Common myeloid progenitor, CD34-positive (primary cell): Measurements from ENCODE around the gene SELENOT. TPM values are rescaled to one million over a fixed set of nuclear protein-coding genes. Genes with fewer than 3 reads are reported as not detected.

Experiments used
- CTCF ChIA-PET: fragments of 350-600 bp; sonication (Branson Sonifier 250); formaldehyde crosslinking; loops from one replicate; lab custom pipeline; 2021; ENCODE audit warnings: antibody characterized with exemption; lab: Charles Lee
- POLR2A ChIA-PET: fragments of 350-600 bp; sonication (Branson Sonifier 250); formaldehyde crosslinking; loops from one replicate; lab custom pipeline; 2021; ENCODE audit warnings: antibody characterized with exemption; lab: Charles Lee
- DNase-seq, 3 donors: peaks; one replicate each; pipeline versions ENCODE4 v3.0.0 to v3.0.0-alpha.2; 2013
- H3K27ac ChIP-seq, 2 experiments: 1 replicate in 1 of 2; 2 replicates in 1 of 2; pipeline ENCODE4 v1.7.0; 2013; ENCODE audit warnings: inconsistent platforms in 2 of 2, low read length in 2 of 2, mild to moderate bottlenecking in 2 of 2, low read depth in 1 of 2, moderate library complexity in 1 of 2; ENCODE audit not compliant: severe bottlenecking in 2 of 2, insufficient read depth in 1 of 2, poor library complexity in 1 of 2
- H3K27me3 ChIP-seq, 5 experiments: replicated peaks in 2 of 5; 1 replicate in 3 of 5; 2 replicates in 2 of 5; pipeline versions ENCODE4 v1.6.1 to v1.7.0; 2013; ENCODE audit warnings: low read length in 4 of 5, mild to moderate bottlenecking in 2 of 5, moderate library complexity in 2 of 5, inconsistent platforms in 1 of 5; ENCODE audit not compliant: insufficient read depth in 5 of 5, control insufficient read depth in 4 of 5
- H3K36me3 ChIP-seq, 4 experiments: 1 replicate in 2 of 4; 2 replicates in 2 of 4; pipeline versions ENCODE4 v1.6.1 to v1.7.0; 2013; ENCODE audit warnings: low read length in 3 of 4, control low read depth in 1 of 4, mild to moderate bottlenecking in 1 of 4; ENCODE audit not compliant: control insufficient read depth in 4 of 4, insufficient read depth in 4 of 4
- H3K4me1 ChIP-seq, 4 experiments: 1 replicate in 3 of 4; 2 replicates in 1 of 4; pipeline versions ENCODE4 v1.6.1 to v1.7.1; 2013; ENCODE audit warnings: low read length in 3 of 4, mild to moderate bottlenecking in 3 of 4, control low read depth in 1 of 4, inconsistent platforms in 1 of 4, moderate library complexity in 1 of 4; ENCODE audit not compliant: control insufficient read depth in 4 of 4, insufficient read depth in 4 of 4; ENCODE audit errors: control extremely low read depth in 1 of 4
- H3K4me3 ChIP-seq, 7 experiments: 1 replicate in 4 of 7; 2 replicates in 3 of 7; pipeline versions ENCODE4 v1.5.1 to v1.7.0; 2013; ENCODE audit warnings: mild to moderate bottlenecking in 7 of 7, low read length in 6 of 7, moderate library complexity in 6 of 7, inconsistent platforms in 2 of 7, low read depth in 2 of 7, control low read depth in 1 of 7; ENCODE audit not compliant: insufficient read depth in 4 of 7, control insufficient read depth in 1 of 7; ENCODE audit errors: extremely low read depth in 1 of 7
- H3K9me3 ChIP-seq, 5 experiments: 1 replicate in 4 of 5; 2 replicates in 1 of 5; pipeline versions ENCODE4 v1.6.1 to v1.7.1; 2013; ENCODE audit warnings: low read length in 4 of 5, mild to moderate bottlenecking in 2 of 5, inconsistent platforms in 1 of 5, low read depth in 1 of 5, moderate library complexity in 1 of 5; ENCODE audit not compliant: control insufficient read depth in 4 of 5, insufficient read depth in 2 of 5; ENCODE audit errors: control extremely low read depth in 1 of 5
- WGBS: methylation state at CpG from one replicate; pipeline ENCODE4 v1.1.5; 2013; ENCODE audit not compliant: insufficient coverage; 5-methylcytosine and 5-hydroxymethylcytosine counted together
- polyA plus RNA-seq: library from polyadenylated mRNA; unstranded; fragments of 120-200 nt; gene quantifications from one replicate; pipeline ENCODE4 v1.2.1, GENCODE V29; 2013

Gene SELENOT
- polyA plus RNA-seq, result 69.6 TPM

GRCh38 chr3:150603153-150603979 lies at the start of gene SELENOT:
TSS of gene SELENOT (plus strand) at chr3:150603321. CDS start at chr3:150603363, 42 bp downstream.
- Histone ChIP-seq H3K27ac (peak within 1 kb of the TSS; percentile 94 to 95), H3K36me3 (peaks cover 2 to 7% (median 3%) of the 10 kb centered on the region in 4 experiments), H3K4me3 (peak within 1 kb of the TSS; percentile 41 to 99 (median 86)), H3K27me3 (no peaks in the 10 kb centered on the region), H3K9me3 (no peaks in the 10 kb centered on the region), H3K4me1 (peaks cover 5 to 53% (median 28%) of the 10 kb centered on the region in 4 experiments)
- ChIA-PET CTCF (interaction anchor here (0.9 to 1.9 kb wide), 5 partner anchors 9 to 160 kb away, joined by 3 to 9 read pairs (median 5); partner anchors contain the start of genes SERP1 and SIAH2), POLR2A (interaction anchor here (0.6 to 1.0 kb wide), 3 partner anchors 20 to 991 kb away, joined by 3 to 4 read pairs (median 3); partner anchors contain the start of genes EIF2A and SERP1)
- peak; percentile 96 to 97 (median 96) for DNase-seq
- under 1% methylated on average over 64 of the region's 69 CpGs for WGBS

GRCh38 chr3:150555859-150556436 lies 47.2 kb upstream of the SELENOT start:
- no peaks in the 10 kb centered on the region for H3K9me3 ChIP-seq
- no peak overlapping the region for H3K4me3 ChIP-seq
- peaks cover 8 to 51% (median 23%) of the 10 kb centered on the region in 4 experiments for H3K36me3 ChIP-seq
- 100% methylated on average over 1 of the region's 4 CpGs for WGBS
- no peaks in the 10 kb centered on the region for H3K27me3 ChIP-seq
- peak overlapping the region in 1 of 2 experiments; percentile 2 for H3K27ac ChIP-seq
- no peaks in the 10 kb centered on the region for H3K4me1 ChIP-seq
- no peak for DNase-seq
- ChIA-PET POLR2A (no interaction called here), CTCF (interaction anchor here (1.6 to 1.9 kb wide), 2 partner anchors 12 to 27 kb away, joined by 5 to 7 read pairs; no protein-coding TSS in a partner anchor)

- H3K27ac ChIP-seq, result no peak overlapping the region
- no peaks in the 10 kb centered on the region for H3K4me1 ChIP-seq
- ChIA-PET POLR2A (interaction anchor here (0.6 kb wide), 1 partner anchor 16 kb away, joined by 3 read pairs; no protein-coding TSS in a partner anchor), CTCF (interaction anchor here (1.6 to 1.9 kb wide), 3 partner anchors 9 to 27 kb away, joined by 5 to 7 read pairs (median 6); no protein-coding TSS in a partner anchor)
- no CpG with 5 or more reads among the region's 2 CpGs for WGBS
- no peak for DNase-seq
- H3K27me3 ChIP-seq, result no peaks in the 10 kb centered on the region
- peaks cover 8 to 50% (median 25%) of the 10 kb centered on the region in 4 experiments for H3K36me3 ChIP-seq
- no peaks in the 10 kb centered on the region for H3K9me3 ChIP-seq
- H3K4me3 ChIP-seq, result no peak overlapping the region
Observed at GRCh38 chr3:150556792-150557191, 46.3 kb upstream of the SELENOT start.

- WGBS, result no CpG with 5 or more reads among the region's 1 CpG
- CTCF ChIA-PET, result interaction anchor here (1.6 to 1.9 kb wide), 2 partner anchors 10 to 28 kb away, joined by 5 to 6 read pairs; no protein-coding TSS in a partner anchor
- no peak overlapping the region for H3K27ac ChIP-seq
Observed at GRCh38 chr3:150557725-150558124, 45.4 kb upstream of the SELENOT start.

GRCh38 chr3:150564243-150564642 lies 38.9 kb upstream of the SELENOT start:
- DNase-seq, result no peak
- POLR2A ChIA-PET, result no interaction called here
- Histone ChIP-seq H3K4me3 (no peak overlapping the region), H3K9me3 (no peaks in the 10 kb centered on the region), H3K4me1 (no peaks in the 10 kb centered on the region), H3K27me3 (no peaks in the 10 kb centered on the region), H3K36me3 (peaks cover 12 to 57% (median 35%) of the 10 kb centered on the region in 4 experiments), H3K27ac (no peak overlapping the region)
- no CpG with 5 or more reads among the region's 2 CpGs for WGBS
- CTCF ChIA-PET, result interaction anchor here (1.5 kb wide), 1 partner anchor 13 kb away, joined by 7 read pairs; no protein-coding TSS in a partner anchor

More at GRCh38 chr3:150557725-150558124, 45.4 kb upstream of the SELENOT start:
- POLR2A ChIA-PET, result interaction anchor here (0.6 kb wide), 1 partner anchor 15 kb away, joined by 3 read pairs; no protein-coding TSS in a partner anchor
- no peaks in the 10 kb centered on the region for H3K27me3 ChIP-seq
- no peak overlapping the region for H3K4me3 ChIP-seq
- no peaks in the 10 kb centered on the region for H3K9me3 ChIP-seq
- no peaks in the 10 kb centered on the region for H3K4me1 ChIP-seq
- no peak for DNase-seq
- peaks cover 10 to 48% (median 25%) of the 10 kb centered on the region in 4 experiments for H3K36me3 ChIP-seq

- no peaks in the 10 kb centered on the region for H3K4me1 ChIP-seq
- no peaks in the 10 kb centered on the region for H3K27me3 ChIP-seq
- peaks cover 14 to 65% (median 45%) of the 10 kb centered on the region in 4 experiments for H3K36me3 ChIP-seq
- no peak overlapping the region for H3K27ac ChIP-seq
- CTCF ChIA-PET, result interaction anchor here (0.7 to 1.7 kb wide), 4 partner anchors 8 to 40 kb away, joined by 3 to 7 read pairs (median 3); no protein-coding TSS in a partner anchor
- no peak overlapping the region for H3K4me3 ChIP-seq
- POLR2A ChIA-PET, result no interaction called here
- no peak for DNase-seq
- WGBS, result 100% methylated on average over 1 of the region's 1 CpG
- no peaks in the 10 kb centered on the region for H3K9me3 ChIP-seq
Observed at GRCh38 chr3:150567328-150567727, 35.8 kb upstream of the SELENOT start.
